Activated CD8-positive, alpha-beta memory T cell treated with anti-CD3 and anti-CD28 coated beads for 24 hours (primary cell): Measurements from ENCODE around the gene EN1.

Experiments used
- DNase-seq: peaks from one replicate; pipeline ENCODE4 v3.0.0-alpha.2; 2020

EN1 gene

GRCh38 chr2:118816669-118817068, 30.8 kb downstream of the EN1 start:
- no peak for DNase-seq

- no peak for DNase-seq
Observed at GRCh38 chr2:118815731-118816130, 31.7 kb downstream of the EN1 start.

- no peak for DNase-seq
Observed at GRCh38 chr2:118815314-118815713, 32.1 kb downstream of the EN1 start.

GRCh38 chr2:118814368-118814767, 33.1 kb downstream of the EN1 start:
- no peak for DNase-seq

GRCh38 chr2:118813601-118814339, 33.7 kb downstream of the EN1 start:
- DNase-seq, result no peak

- DNase-seq, result no peak
Observed at GRCh38 chr2:118813111-118813510, 34.3 kb downstream of the EN1 start.

- no peak for DNase-seq
Observed at GRCh38 chr2:118812552-118812951, 34.9 kb downstream of the EN1 start.

- DNase-seq, result no peak
Observed at GRCh38 chr2:118811514-118812115, 35.8 kb downstream of the EN1 start.

GRCh38 chr2:118810766-118811165, 36.7 kb downstream of the EN1 start:
- DNase-seq, result no peak

- DNase-seq, result no peak
Observed at GRCh38 chr2:118808429-118808809, 39.0 kb downstream of the EN1 start.

- DNase-seq, result no peak
Observed at GRCh38 chr2:118807668-118808428, 39.6 kb downstream of the EN1 start.

GRCh38 chr2:118806797-118807667, 40.4 kb downstream of the EN1 start:
- no peak for DNase-seq

GRCh38 chr2:118805064-118805690, 42.3 kb downstream of the EN1 start:
- DNase-seq, result no peak

- no peak for DNase-seq
Observed at GRCh38 chr2:118803012-118803411, 44.4 kb downstream of the EN1 start.

- no peak for DNase-seq
Observed at GRCh38 chr2:118801151-118801550, 46.3 kb downstream of the EN1 start.

GRCh38 chr2:118800736-118801135, 46.7 kb downstream of the EN1 start:
- DNase-seq, result no peak

- no peak for DNase-seq
Observed at GRCh38 chr2:118794546-118794945, 52.9 kb downstream of the EN1 start.
